Stimulated activated CD4-positive, alpha-beta T cell treated with anti-CD3 and anti-CD28 coated beads, Interleukin-1b, Interleukin-23, amount 100 ng/mL, for 48 hours (primary cell): ENCODE data around the gene UGGT2.
"Not testable (repeated sequence)": the region's sequence is repeated elsewhere in the genome, so short reads cannot be mapped to it uniquely, and the experiment has no call there.

Experiments
- DNase-seq: peaks from one replicate; pipeline ENCODE4 v3.0.0-alpha.2; 2020

UGGT2 gene

DNA sequence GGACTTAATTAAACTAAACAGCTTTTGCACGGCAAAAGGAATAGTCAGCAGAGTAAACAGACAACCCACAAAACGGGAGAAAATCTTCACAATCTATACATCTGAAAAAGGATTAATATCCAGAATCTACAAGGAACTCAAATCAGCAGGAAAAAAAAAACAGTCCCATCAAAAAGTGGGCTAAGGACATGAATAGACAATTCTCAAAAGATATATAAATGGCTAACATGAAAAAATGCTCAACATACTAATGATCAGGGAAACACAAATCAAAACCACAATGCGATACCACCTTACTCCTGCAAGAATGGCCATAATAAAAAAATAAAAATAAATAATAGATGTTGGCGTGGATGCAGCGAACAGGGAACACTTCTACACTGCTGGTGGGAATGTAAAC, 1.7 kb downstream of the UGGT2 start:
- DNase-seq = not testable (repeated sequence)

DNA sequence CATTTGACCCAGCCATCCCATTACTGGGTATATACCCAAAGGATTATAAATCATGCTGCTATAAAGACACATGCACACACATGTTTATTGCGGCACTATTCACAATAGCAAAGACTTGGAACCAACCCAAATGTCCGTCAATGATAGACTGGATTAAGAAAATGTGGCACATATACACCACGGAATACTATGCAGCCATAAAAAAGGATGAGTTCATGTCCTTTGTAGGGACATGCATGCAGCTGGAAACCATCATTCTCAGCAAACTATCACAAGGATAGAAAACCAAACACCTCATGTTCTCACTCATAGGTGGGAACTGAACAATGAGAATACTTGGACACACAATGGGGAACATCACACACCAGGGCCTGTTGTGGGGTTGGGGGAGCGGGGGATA, 2.2 kb downstream of the UGGT2 start:
- not testable (repeated sequence) for DNase-seq

DNA sequence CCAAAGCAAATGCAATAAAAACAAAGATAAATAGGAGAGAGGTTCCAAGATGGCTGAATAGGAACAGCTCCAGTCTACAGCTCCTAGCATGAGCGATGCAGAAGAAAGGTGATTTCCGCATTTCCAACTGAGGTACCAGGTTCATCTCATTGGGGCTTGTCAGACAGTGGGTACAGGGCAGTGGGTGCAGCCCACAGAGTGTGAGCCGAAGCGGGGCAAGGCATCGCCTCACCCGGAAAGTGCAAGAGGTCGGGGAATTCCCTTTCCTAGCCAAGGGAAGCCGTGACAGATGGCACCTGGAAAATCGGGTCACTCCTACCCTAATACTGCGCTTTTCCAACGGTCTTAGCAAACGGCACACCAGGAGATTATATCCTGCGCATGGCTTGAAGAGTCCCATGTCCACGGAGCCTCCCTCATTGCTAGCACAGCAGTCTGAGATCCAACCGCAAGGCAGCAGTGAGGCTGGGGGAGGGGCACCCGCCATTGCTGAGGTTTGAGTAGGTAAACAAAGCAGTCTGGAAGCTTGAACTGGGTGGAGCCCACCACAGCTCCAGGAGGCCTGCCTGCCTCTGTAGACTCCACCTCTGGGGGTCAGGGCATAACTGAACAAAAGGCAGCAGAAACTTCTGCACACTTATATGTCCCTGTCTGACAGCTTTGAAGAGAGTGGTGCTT, 6.6 kb downstream of the UGGT2 start:
- DNase-seq = not testable (repeated sequence)

GRCh38 chr13:96044238-96044637, 9.0 kb downstream of the UGGT2 start:
- no peak for DNase-seq

DNA sequence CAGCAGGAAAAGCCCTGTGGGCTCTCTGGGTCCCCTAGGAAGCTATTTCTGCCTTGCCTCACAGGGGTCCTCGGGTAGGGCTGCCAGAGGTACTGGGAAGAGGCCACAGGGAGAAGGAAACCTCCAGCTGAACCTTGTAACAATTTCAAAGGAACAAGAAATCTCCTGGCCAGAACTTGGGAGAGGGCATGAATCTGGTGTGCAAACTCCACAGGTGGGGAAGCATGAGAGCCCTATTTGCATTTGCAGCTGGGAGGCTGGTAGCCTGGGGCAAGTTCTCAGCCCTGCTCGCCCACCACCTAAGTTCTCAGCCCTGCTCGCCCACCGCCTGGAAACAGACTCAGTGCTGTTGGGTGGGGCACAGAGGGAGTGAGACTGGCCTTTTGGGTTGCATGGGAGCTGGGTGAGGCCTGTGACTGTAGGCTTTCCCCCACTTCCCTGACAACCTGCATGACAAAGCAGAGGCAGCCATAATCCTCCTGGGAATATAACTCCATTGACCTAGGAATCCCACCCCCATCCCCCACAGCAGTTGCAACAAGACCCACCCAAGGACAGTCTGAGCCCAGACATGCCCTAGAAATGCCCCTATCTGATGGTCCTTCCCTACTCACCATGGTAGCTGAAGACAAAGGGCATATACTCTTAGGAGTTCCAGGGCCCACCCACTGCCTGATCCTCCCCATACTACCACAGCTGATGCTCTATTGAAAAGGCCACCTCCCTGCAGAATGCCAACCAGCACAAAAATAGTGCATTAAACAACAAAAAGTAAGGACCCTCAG, 11.7 kb downstream of the UGGT2 start:
- DNase-seq = no peak

DNA sequence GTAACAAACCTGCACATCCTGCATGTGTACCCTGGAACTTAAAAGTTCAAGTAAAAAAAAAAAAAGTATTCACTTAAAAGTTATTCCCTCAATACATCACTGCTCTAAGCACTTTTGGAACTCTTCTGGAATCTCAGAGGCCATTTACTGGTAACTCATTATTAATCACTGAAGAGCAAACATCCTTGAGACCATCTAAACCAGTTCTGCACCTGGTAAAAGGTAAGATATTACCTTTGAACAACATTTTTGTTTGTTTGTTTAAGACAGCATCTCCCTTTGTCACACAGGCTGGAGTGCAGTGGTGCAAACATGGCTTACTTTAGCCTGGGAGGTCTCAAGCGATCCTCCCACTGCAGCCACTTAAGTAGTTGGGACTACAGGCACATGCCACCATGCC, 16.7 kb downstream of the UGGT2 start:
- no peak for DNase-seq

GRCh38 chr13:96034662-96035061, 18.5 kb downstream of the UGGT2 start:
- DNase-seq = no peak

DNA sequence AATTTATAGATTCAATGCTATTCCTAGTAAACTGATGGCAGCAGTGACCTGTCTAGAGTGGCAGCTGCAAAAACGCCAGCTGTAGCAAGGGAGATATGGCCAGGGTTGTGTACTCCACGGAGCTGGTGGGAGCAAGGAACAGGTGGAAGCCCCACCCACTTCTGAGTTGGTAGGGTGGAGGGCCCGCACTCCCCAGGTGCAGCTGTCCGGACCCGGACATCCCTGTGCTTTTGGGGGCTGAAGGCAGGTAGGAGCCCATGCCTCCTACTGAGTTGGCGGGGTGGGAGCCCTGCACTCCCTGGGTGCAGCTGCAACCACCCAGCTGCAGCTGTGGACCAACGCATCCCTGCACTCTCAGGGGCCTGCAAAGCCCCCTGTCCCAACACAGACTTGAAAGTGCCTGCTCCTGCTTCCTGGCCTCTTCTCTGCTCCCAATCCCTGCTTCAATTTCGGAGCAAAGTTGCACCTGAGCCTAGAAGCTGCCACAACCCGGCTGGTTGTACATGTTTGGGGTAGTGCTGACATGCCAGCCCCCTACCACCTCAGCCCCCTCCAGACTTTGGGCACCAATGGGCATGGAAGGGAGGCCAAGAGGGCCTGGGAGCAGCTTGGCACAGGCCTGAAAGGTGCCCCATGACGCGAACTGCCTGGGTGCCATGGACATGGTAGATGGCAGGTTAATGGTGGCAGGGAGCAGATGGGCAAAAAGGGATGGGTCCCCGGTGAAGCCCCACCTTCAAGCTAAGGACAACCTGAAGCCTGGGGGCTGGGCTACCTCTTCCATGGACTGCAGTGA, 19.8 kb downstream of the UGGT2 start:
- DNase-seq = no peak

DNA sequence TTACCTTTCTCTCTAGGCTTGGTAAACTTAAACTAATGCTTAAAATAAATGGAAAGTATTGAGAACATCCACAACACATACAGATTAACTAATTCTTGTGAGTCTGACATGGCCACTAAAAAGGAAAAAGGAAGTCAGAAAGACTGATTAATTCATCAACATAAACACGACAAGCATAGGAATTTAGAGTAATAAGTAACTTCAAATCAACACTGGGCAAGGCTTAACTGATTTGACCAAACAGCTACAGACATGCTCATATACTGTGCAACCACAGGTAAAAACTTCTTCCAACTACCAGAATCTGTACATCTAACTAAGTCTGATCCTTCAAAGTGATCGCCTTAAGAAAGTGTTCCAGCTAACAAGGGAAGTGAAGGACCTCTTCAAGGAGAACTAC, 20.5 kb downstream of the UGGT2 start:
- no peak for DNase-seq

GRCh38 chr13:96029002-96029401, 24.2 kb downstream of the UGGT2 start:
- DNase-seq = no peak

DNA sequence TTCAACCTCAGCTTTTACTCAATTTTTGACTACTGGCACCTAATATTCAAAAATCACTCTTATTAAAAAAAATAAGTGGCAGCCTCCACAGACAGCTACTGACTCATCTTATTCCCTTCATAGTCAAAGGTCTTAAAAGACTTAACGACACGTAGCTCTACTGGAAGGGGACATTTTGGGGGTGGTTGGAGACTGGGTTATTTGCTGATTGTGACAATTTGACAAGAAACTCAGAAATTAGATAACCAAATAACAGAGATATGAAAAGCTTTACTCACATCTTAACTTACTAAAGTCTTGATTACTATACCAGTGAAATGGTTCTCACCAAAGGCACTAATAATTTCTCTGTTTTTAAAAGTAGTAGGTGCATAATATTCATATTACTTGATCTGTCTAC, 25.7 kb downstream of the UGGT2 start:
- DNase-seq = no peak

DNA sequence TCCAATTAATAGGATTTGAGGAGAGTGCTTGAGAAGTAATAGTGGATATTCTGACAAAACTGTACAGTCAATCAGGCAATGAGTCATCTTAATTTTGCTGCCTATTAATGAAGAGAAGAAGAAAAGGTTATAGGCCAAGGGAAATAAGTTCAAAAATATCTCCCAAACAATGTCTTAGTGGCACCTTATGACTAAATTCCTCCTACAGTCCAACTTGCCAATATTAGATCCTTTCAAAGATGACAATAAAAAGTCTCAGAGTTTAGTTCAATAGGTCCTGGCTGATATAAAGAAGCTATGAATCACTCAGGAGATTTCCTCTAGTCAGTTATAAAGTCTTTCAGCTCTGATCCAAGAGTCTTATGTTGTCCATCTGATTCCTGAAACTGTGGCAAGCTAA, 27.9 kb downstream of the UGGT2 start:
- no peak for DNase-seq

DNA sequence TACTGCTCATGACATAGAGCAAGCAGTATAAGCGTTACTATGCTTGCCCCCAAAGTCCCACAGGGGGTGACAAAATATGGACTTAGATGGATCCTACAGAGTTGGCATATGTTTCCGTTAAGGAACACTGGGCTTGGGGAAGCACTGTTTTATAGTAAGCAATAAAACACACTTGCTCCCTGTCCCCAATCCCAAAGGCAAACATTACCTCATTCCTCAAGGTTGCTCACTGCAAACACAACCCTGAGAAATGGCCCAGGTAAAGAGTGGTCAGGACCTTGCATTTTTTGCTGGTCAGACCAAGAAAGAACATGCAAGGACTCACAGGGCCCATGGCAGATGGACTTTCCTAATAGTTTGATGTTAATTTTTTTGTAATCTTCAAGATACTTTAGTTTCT, 32.3 kb downstream of the UGGT2 start:
- no peak for DNase-seq

DNA sequence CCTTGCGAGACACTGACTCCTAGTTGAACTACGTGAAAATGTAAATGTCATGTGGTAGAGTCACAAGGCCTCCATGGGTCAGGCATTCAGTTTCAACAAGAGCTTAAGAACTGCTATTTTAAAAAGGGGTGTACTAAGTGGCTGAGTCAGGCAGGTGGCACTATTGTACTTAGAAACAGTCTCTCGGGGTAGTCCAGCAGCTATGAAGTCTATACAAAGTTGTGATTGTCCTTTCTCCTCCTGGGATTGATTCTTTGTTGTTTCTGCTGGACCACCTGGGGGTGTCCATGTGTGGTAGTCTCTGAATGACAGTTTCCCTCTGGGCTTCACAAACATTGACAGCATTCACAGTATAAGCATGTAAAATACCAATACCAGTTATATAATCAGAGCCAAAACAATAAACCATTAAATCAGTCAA, 33.0 kb downstream of the UGGT2 start:
- no peak for DNase-seq

DNA sequence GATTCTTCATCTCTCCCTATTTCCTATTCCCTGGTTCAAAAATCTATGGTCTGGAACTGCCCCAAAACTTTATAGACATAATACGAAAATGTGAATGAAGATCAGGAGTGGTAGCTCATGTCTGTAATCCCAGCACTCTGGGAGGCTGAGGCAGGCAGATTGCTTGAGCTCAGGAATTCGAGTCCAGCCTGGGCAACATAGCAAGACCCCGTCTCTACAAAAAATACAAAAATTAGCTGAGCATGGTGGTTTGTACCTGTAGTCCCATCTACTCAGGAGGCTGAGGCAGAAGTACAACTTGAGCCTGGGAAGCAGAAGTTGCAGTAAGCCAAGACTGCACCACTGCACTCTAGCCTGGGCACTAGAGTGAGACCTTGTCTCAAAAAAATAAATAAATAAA, 35.1 kb downstream of the UGGT2 start:
- DNase-seq = no peak

DNA sequence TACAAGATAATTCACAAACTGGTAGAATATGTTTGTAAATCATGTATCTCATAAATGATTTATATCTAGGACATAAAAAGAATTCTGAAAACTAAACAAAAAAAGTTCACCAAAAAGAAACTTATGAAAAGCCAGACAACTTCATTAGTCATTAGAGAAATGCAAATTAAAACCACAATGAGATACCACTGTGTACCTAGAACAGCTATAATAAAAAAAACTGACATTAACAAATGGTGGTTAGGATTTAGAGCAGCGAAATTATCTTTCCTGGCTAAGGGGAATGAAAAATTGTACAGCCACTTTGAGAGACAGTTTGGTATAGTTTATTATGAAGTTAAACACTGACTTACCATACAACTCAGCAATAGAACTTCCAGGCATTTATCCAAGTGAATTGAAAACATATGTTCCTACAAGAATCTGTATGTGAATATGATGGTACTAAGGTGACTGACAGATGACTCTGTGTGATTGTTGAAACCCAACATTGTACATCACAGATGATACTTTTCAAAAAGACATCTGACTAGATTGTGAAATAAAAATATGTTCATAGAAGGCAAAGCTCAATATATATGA, 41.8 kb downstream of the UGGT2 start:
- DNase-seq = no peak

DNA sequence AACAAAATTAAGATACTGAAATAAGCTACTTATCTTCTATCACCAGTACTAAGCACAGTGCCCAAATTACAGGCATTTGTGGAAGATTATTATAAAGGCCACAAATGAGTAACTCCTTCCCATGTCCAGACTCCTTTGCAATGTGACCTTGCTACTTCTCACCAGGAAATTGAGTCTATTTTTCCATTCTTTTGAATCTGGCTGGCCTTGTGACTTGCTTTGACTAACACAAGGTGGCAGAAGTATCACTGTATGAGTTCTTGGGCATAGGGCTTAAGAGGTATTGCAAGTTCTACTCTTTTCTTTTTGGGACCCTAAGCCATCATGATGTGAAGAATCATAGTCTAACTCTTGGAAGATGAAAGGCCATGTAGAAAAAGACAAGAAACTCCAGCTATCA, 49.9 kb downstream of the UGGT2 start:
- DNase-seq = no peak

GRCh38 chr13:96002322-96003131, 50.7 kb downstream of the UGGT2 start:
- no peak for DNase-seq

DNA sequence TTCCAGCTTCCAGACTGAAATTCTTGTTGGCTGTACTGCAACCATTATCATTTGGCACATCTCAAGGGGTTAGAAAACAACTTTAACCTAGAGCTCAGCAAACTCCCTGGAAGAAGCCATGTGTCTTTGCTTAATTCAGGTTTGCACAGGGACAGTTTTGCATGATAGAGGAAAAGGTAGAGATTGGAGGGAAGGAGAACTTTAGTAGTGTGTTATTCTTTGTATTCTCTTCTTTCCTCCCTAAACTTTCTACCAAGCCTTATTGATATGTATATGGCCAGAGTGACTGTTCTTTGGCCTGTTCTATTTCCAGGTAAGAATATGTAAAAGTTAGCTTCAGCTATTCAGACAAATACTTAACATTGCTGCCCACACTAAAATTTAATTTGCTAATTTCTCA, 53.1 kb downstream of the UGGT2 start:
- DNase-seq = no peak

GRCh38 chr13:95987841-95988240, 65.4 kb downstream of the UGGT2 start:
- DNase-seq = no peak

- no peak for DNase-seq
Observed at GRCh38 chr13:95982144-95982543, 71.1 kb downstream of the UGGT2 start.

DNA sequence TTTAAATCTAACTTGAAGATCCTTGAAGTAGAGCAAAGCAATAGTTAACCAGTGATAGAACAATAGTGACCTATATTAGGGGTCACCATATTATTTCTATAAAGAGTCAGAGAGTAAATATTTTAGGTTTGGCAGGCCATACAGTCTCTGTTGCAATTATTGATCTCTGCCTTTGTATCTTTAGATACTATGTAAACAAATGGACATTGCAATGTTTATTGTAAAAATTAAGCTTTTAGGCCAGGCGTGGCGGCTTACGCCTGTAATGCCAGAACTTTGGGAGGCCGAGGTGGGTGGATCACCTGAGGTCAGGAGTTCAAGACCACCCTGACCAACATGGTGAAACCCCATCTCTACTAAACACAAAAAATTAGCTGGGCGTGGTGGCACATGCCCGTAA, 80.5 kb downstream of the UGGT2 start:
- DNase-seq = not testable (repeated sequence)

GRCh38 chr13:95970878-95971277, 82.3 kb downstream of the UGGT2 start:
- DNase-seq = no peak
